Omental fat pad (tissue), 4 donors: ENCODE measurements around the gene SH3RF3. TPM values are rescaled to one million over a fixed set of nuclear protein-coding genes. Genes with fewer than 3 reads are reported as not detected.

Source experiments
- ATAC-seq: fragments of 150-250 bp; one replicate; pipeline ENCODE4 v1.9.1; 2016; ENCODE audit warnings: mild to moderate bottlenecking, moderate library complexity; ENCODE audit not compliant: low FRiP score
- DNase-seq: peaks from one replicate; pipeline ENCODE4 v3.0.0-alpha.2; 2019; ENCODE audit warnings: low spot score
- total RNA-seq, 4 donors: library from RNA; depleted of rRNA; stranded (reverse); fragments of >200 nt; gene quantifications; one replicate each; pipeline ENCODE4 v1.1.0, GENCODE V29; 2016
- TF ChIP-seq, protein P1 (sequence below), 3 donors: fragments of 450-650 bp; IDR thresholded peaks; one replicate each; pipeline ENCODE4 v1.5.1; 2016 to 2017; ENCODE audit warnings: antibody characterized with exemption in 3 of 3, mild to moderate bottlenecking in 3 of 3, moderate library complexity in 2 of 3

The SH3RF3 gene
- total RNA-seq, 4 donors from 2014 or later, result 6.5 to 16.6 (median 8.6) TPM

DNA sequence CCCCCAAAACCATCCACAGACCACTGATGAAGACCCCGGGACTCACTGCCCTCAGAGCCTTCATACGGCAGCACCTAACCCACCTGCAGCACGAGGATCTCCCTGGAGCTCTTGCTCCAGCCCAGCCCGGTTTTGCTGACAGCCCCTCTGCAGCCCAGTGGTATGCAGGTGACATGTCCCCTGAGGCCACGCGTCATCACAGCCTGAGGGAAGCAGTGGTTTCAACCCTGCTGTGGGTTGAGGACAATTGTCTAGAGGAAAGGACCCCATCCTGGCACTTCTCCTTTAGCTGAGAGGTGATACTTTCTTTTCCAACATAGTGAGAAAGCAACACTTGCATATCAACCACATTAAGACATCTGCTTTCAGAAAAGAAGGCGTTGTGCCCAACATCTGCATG, 350.8 kb downstream of the SH3RF3 start:
- TF ChIP-seq, protein P1, sequence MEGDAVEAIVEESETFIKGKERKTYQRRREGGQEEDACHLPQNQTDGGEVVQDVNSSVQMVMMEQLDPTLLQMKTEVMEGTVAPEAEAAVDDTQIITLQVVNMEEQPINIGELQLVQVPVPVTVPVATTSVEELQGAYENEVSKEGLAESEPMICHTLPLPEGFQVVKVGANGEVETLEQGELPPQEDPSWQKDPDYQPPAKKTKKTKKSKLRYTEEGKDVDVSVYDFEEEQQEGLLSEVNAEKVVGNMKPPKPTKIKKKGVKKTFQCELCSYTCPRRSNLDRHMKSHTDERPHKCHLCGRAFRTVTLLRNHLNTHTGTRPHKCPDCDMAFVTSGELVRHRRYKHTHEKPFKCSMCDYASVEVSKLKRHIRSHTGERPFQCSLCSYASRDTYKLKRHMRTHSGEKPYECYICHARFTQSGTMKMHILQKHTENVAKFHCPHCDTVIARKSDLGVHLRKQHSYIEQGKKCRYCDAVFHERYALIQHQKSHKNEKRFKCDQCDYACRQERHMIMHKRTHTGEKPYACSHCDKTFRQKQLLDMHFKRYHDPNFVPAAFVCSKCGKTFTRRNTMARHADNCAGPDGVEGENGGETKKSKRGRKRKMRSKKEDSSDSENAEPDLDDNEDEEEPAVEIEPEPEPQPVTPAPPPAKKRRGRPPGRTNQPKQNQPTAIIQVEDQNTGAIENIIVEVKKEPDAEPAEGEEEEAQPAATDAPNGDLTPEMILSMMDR (IDR thresholded peaks at IDR 0.05), result no peak
- ATAC-seq (no peak), DNase-seq (no peak)

DNA sequence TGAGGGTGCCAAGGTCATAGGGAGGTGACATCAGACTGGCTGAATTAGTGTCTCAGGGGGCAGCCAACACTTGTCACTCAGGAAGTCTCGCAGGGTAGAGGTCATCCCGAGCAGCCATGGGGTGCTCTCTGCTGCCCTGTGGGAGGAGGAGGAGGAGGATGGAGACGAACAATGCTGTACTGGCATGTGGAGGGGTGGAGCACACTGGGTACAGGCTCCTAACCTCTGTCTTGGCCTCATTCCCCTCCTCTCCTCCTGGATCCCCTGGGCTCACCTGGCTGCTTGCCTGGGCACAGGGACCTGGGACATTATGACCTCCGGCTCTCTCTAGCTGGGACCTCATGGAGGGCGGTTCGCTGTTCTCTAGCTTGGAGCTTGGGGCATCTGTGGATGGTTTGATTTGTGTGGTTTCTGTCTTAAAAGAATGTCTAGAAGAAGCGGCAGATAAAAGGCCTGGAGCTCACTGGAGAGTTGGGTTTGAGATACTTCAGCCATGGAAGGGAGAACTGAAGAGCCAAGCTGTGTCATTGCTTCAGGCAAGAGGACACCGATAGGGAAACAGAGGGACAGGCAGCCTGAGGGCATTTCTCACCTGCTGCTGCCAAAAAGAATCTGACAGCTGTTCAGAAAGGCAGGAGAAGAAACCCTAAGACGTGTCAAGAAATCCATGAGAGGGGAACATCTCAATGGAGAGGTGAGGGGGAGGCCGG, 351.6 kb downstream of the SH3RF3 start:
- DNase-seq (no peak), ATAC-seq (no peak)
- TF ChIP-seq, protein P1 (IDR thresholded peaks at IDR 0.05), result no peak

DNA sequence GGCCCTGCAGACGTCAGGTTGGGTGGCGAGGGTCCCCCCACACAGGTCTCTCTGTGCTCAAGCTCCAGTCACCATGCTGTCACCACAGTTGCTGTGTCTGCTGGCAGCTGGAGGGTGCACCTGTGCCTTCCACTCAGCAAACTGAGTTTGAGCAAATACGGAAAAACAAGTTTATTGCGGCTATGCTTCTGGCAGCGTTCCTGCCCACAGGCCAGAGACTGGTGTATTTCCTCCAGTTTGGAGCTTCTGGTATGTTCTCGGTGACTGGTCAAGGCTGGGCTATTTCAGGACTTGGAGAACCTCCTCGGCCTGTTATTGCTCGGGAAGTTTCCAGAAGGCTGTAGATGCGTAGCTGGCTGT, 352.2 kb downstream of the SH3RF3 start:
- DNase-seq (no peak), ATAC-seq (no peak)
- TF ChIP-seq, protein P1 (IDR thresholded peaks at IDR 0.05), result no peak

DNA sequence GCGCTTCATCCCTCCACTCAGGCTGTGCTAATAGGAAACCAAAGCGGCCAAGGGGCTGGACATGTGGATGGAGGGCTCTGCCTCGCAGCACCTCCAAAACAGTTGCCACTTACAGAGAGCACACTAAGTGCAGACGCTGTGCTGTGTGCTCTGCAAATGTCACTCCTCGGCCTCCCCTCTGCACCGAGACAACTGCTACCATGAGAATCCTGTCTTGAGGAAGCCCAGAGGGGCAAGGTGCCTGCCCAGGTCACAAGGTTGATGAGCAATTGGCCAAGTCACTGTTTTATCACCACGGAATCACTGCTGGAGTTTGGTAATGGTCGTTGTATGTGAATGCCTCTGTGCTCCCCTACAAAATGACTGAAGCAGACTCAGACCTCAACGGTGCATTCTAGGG, 352.6 kb downstream of the SH3RF3 start:
- DNase-seq (no peak), ATAC-seq (no peak)
- TF ChIP-seq, protein P1 (IDR thresholded peaks at IDR 0.05), result no peak

DNA sequence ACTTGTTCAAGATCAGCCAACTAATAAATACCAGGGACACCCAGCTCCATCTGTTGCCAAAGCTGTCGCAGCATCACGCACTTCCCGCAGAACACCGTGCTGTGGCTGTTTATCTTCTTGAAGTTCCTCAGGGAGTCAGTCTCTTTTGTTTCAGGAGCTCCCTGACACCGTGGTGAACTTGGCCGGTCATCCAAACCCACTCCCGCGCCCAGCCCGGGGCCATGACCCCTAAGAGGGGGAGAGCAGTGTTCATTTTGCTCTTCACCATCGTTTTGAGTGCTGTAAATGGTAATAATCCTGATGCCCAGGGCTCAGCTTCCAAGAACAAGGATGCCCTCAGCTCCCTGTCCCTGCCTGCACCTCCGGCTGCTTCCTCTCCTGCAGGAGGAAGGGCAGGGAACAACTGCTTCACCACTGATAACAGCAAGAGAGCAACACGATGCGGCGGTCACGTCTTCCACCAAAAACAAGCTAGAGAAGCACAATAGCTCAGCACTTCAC, 353.4 kb downstream of the SH3RF3 start:
- TF ChIP-seq, protein P1 (IDR thresholded peaks at IDR 0.05), result no peak
- ATAC-seq (no peak), DNase-seq (no peak)

DNA sequence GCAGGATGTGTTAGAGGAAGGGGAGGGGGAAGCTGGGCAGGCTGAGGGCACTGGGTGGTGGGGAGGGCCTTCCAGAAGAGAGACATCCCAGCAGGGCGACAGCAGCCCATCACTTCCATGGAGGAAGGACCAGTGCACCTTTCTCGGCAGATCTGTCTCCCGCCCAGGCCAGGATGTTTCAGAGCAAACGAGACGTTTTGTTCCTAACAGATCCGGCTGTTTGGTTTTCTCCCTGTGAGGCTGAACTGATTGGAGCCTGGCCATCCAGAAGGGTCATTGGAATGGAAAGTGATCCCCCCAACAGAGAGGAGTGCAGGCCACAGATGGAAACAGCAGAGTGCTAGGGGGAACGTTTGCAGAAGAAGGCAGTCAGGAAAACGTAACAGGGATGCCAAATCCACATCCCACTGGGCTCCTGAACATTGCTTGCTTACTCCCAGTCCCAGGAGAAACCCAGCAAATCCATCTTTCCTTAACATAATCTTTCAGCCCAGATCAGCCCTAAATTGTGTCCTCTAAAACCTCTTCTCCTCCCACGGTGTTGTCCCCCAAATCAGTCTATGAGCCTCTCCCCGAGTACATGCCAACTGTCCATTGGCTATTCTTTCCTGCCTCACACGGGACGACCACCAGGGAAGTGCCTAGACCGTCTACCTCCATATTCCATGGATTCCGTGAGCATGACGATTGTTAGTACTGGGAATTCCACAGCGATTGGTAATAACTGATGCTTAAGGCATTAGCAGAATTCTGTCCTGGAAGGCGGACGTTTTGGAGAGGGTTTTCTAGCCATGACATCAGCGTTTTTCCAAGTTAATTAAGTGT, 357.9 kb downstream of the SH3RF3 start:
- TF ChIP-seq, protein P1 (IDR thresholded peaks at IDR 0.05), result no peak
- DNase-seq (no peak), ATAC-seq (no peak)
